Neutrophil (primary cell): ENCODE results near the gene ZNF396.

ENCODE experiments used
- H3K27ac ChIP-seq: fragments of 200-600 bp; sonication (generic); 2 replicates; pipeline ENCODE4 v1.5.1; 2016; ENCODE audit warnings: mild to moderate bottlenecking, moderate library complexity
- H3K27me3 ChIP-seq: fragments of 200-600 bp; sonication (generic); 2 replicates; pipeline ENCODE4 v1.6.0; 2016; ENCODE audit warnings: mild to moderate bottlenecking
- H3K36me3 ChIP-seq: fragments of 200-600 bp; sonication (generic); 2 replicates; pipeline ENCODE4 v1.5.1; 2017
- H3K4me1 ChIP-seq, 2 experiments: fragments of 200-600 bp in 1 of 2; sonication (generic) in 1 of 2; 1 replicate in 1 of 2; 2 replicates in 1 of 2; pipeline versions ENCODE4 v1.5.1 to v1.6.1; 2013 to 2016; ENCODE audit warnings: low read depth in 1 of 2, low read length in 1 of 2, mild to moderate bottlenecking in 1 of 2, moderate library complexity in 1 of 2; ENCODE audit not compliant: control insufficient read depth in 1 of 2, insufficient read depth in 1 of 2
- H3K4me3 ChIP-seq, 2 experiments: fragments of 200-600 bp in 1 of 2; sonication (generic) in 1 of 2; 1 replicate in 1 of 2; 2 replicates in 1 of 2; pipeline ENCODE4 v1.5.1; 2013 to 2016; ENCODE audit warnings: low read depth in 1 of 2, low read length in 1 of 2, mild to moderate bottlenecking in 1 of 2, moderate library complexity in 1 of 2
- H3K9me3 ChIP-seq: fragments of 200-600 bp; sonication (generic); 2 replicates; pipeline ENCODE4 v1.5.1; 2016
- CTCF ChIP-seq: fragments of 200-600 bp; sonication (generic); IDR thresholded peaks from 2 replicates; pipeline ENCODE4 v1.5.1; 2016; ENCODE audit warnings: antibody characterized with exemption

The ZNF396 gene

GRCh38 chr18:35324926-35325655, 52.0 kb downstream of the ZNF396 start:
- Histone ChIP-seq H3K27ac (no peak overlapping the region), H3K36me3 (no peaks in the 10 kb centered on the region), H3K4me3 (no peak overlapping the region), H3K4me1 (no peaks in the 10 kb centered on the region), H3K27me3 (no peaks in the 10 kb centered on the region), H3K9me3 (no peaks in the 10 kb centered on the region)
- TF ChIP-seq CTCF, result no peak

- Histone ChIP-seq H3K27me3 (no peaks in the 10 kb centered on the region), H3K27ac (no peak overlapping the region), H3K4me1 (no peaks in the 10 kb centered on the region), H3K9me3 (no peaks in the 10 kb centered on the region), H3K36me3 (no peaks in the 10 kb centered on the region), H3K4me3 (no peak overlapping the region)
- no peak for TF ChIP-seq CTCF
Observed at GRCh38 chr18:35322486-35323458, 54.4 kb downstream of the ZNF396 start.
